GM18951 (cell line): ENCODE data around the gene GGA1.

Source experiments
- POLR2A ChIP-seq: IDR thresholded peaks from 4 replicates; pipeline ENCODE4 v1.6.1; 2011; ENCODE audit warnings: mild to moderate bottlenecking; ENCODE audit not compliant: insufficient read length, insufficient read depth; ENCODE audit errors: extremely low read depth
- in situ Hi-C: fragments of 300-500 bp; cut with MboI; formaldehyde crosslinking; loops from one replicate; pipeline ENCODE4 v1.12.0; 2022; ENCODE audit warnings: low sequenced_read_pairs, mixed read lengths, inconsistent platforms; ENCODE audit not compliant: unreplicated experiment

The GGA1 gene, protein sequence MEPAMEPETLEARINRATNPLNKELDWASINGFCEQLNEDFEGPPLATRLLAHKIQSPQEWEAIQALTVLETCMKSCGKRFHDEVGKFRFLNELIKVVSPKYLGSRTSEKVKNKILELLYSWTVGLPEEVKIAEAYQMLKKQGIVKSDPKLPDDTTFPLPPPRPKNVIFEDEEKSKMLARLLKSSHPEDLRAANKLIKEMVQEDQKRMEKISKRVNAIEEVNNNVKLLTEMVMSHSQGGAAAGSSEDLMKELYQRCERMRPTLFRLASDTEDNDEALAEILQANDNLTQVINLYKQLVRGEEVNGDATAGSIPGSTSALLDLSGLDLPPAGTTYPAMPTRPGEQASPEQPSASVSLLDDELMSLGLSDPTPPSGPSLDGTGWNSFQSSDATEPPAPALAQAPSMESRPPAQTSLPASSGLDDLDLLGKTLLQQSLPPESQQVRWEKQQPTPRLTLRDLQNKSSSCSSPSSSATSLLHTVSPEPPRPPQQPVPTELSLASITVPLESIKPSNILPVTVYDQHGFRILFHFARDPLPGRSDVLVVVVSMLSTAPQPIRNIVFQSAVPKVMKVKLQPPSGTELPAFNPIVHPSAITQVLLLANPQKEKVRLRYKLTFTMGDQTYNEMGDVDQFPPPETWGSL

GRCh38 chr22:37608477-37609239, at the start of gene GGA1:
GGA1 (plus strand) TSS chr22:37608834; CDS start chr22:37608861, 27 bp downstream.
- in situ Hi-C loops: no loop called here
- peak; percentile 34 for TF ChIP-seq POLR2A

DNA sequence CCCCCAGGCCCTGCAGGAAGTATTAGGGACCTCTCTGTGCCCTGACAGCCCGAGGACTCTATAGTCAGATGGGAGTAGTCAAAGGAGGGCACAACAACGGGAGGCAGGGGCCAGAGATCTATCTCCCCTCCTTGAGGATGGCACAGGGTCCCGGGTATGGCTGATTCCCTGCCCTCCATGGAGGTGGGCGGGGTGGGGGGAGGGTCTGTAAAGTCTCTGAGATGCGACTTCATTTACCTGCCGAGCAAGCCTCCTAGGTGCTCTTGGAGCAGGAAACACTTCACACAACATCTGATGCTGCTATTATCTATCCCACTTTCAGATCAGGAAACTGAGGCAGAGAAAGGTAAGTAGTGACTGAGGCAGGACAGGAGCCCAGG, 49.1 kb upstream of the GGA1 start:
- TF ChIP-seq POLR2A: no peak
- in situ Hi-C loops: no loop called here

GRCh38 chr22:37559901-37560607, 48.6 kb upstream of the GGA1 start, which contains the start of gene CDC42EP1:
CDC42EP1 (plus strand) TSS chr22:37560480; CDS start chr22:37566350, 5,870 bp downstream.
- in situ Hi-C loops: no loop called here
- no peak for TF ChIP-seq POLR2A

DNA sequence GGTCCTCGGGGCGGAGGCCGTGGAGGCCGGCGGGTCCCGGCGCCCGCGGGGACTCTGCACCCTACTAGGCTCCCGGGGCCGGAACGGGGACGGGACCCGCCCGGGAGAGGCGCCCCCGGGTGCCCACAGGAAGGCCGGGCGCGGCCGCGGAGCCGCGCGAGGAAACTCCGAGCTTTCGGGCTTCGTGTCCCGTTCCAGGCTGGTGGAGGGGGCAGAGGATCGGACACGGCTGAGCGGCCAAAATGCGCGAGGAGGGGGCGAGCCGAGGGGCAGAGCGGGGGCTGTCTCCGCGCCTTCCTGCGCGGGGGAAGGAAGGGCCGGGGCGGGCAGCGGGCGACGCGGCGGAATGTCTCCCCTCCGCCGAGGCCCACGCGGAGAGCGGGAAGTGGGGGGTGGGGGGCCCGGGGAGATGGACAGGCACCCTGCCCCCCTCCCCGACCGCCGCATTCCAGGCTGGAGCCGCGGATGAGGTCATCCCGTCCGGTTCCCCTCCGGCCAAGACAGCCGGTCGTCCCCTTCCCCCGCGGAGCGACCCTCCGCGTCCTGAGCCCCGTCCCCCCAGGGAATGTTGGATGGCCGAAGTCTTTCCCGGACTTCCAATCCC, 47.9 kb upstream of the GGA1 start:
- no peak for TF ChIP-seq POLR2A
- in situ Hi-C loops: no loop called here

GRCh38 chr22:37561212-37562048, 47.2 kb upstream of the GGA1 start:
- in situ Hi-C loops: no loop called here
- no peak for TF ChIP-seq POLR2A

DNA sequence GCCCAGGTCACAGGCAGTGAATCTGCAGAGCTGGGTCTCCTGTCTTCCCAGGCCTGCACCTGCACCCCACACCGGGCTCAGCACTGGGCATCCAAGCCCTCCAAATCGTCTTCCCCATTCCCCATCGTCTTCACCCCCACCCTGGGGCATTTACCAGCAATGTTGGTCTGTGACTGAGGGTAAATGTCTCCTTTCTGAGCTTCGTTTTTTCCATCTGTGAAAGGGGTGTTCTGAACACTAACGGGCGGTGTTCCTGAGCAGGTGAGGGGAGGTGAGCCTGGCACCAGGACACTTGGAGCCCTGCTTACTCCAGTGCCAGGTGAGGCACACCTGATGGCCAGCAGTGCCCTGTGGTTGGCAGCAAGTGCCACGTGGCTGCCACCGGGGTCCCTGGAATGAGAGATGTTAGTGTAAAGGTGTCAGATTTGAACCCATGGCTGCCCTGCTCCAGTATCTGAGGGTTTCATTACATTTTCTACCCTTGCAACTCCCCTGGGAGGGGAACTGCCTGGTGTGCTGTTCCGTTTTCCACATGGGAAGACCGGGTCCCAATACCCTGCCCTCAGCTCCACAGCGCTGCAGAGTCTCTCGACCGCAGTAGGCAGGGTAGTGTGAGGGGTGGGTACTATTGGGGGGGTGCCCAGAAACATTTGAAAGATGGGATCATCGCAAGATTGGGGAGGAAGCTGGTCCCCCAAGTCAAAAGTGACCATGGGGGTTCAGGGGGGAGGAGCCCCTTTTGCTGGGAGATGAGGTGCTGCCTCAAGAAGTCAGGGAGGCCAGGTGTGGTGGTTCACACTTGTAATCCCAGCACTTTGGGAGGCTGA, 46.4 kb upstream of the GGA1 start:
- in situ Hi-C loops: no loop called here
- no peak for TF ChIP-seq POLR2A

DNA sequence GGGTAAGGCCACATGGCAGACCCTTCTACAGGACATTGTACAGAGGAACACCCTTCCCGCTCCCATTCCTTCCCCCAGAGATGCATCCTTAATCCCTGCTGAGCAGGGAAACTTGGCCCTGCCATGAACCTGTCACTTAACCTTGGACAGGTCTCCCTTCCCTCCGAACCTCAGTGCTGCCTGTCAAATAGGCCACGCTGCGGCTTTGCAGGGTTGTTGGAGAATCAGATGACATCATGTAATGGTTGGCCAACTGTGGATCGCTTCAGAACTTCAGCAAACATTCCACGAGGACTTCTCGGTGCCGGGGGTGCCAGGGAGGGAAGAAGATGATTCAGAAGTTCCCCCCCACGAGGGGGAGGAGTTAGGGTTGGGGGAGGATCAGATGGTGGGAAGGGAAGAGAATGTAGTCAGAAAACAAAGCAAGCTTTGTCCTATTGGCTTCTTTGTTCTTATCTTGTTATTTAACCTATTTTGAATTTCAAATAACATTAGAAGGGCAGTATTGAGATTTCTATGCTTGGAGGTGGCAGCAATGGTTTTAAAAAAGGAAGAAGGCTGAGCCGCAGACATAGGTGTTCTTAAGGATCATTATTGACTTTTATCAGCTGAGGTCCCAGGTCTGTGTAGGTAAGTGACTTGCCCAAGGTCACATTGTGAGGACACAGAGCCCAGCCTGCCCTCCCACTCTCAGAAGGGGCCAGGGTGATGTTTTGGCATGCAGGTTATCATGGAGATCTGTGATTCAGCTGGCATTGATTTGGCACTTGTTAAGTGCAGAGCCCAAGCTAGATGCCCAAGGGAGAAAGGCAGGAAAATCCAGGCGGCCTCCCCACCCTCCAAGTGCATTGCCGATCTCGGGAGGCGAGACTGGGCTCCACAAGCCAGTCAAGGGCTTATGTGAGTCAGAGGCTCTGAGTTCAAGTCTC, 45.2 kb upstream of the GGA1 start:
- in situ Hi-C loops: no loop called here
- no peak for TF ChIP-seq POLR2A

DNA sequence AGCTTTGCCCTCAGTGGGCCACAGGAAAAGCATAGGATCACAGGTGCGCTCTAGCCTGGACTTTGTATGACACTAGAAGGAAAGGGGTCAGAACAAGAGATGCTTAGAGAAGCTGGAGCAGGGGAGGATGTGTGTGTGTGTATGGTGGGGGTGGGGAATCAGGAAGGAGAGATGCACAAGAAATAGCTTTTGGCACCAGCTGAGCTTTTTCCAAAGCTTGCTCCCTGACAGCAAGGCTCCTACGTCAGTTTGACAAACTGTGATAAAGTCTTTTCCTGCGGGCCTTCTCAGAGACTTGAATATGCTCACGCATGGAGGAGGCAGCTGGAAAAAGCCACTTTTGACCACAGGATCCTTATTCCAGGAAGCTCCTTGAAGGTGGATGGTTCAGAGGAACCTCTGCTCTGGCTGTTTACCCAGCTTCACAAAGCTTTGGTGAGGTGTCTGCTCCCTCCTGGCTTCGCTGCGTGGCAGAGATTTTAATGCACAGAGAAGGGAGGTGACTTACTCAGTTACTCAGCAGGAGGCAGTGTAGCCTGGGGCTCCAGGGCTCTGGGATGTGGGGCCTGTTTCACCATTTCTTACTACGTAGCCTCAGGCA, 44.4 kb upstream of the GGA1 start:
- no peak for TF ChIP-seq POLR2A
- in situ Hi-C loops: no loop called here

DNA sequence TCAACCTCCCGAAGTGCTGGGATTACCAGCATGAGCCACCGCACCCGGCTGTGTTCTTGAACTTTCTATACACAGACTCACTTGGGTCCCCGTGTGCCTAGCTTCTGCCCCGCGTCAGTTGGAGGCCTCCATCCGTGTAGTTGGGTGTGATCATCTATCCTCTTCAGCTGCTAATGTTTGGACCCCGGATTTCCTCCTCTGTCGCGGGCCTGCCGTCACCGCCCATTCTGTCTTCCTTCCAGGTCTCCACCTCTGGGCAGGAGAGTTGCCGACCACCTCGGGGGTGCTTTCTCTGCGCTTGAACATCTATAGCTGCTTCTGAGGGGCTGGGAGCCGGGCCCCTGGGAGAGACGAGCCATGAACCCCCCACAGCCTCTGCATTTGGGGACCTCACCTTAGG, 42.8 kb upstream of the GGA1 start:
- TF ChIP-seq POLR2A: no peak
- in situ Hi-C loops: no loop called here

DNA sequence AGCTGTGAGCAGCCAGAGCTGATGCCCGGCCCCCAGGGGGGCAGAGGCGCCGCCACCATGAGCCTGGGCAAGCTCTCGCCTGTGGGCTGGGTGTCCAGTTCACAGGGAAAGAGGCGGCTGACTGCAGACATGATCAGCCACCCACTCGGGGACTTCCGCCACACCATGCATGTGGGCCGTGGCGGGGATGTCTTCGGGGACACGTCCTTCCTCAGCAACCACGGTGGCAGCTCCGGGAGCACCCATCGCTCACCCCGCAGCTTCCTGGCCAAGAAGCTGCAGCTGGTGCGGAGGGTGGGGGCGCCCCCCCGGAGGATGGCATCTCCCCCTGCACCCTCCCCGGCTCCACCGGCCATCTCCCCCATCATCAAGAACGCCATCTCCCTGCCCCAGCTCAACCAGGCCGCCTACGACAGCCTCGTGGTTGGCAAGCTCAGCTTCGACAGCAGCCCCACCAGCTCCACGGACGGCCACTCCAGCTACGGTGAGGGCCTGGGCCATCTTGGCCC, 42.3 kb upstream of the GGA1 start:
- no peak for TF ChIP-seq POLR2A
- in situ Hi-C loops: no loop called here
